HG03439 (cell line): ENCODE measurements around the gene PLCD1.

Experiments
- ATAC-seq: cut with Tn5 transposase; IDR thresholded peaks from one replicate; pipeline ENCODE4 v1.9.1; 2021; ENCODE audit warnings: mild to moderate bottlenecking, moderate library complexity; ENCODE audit not compliant: unreplicated experiment

PLCD1 gene

DNA sequence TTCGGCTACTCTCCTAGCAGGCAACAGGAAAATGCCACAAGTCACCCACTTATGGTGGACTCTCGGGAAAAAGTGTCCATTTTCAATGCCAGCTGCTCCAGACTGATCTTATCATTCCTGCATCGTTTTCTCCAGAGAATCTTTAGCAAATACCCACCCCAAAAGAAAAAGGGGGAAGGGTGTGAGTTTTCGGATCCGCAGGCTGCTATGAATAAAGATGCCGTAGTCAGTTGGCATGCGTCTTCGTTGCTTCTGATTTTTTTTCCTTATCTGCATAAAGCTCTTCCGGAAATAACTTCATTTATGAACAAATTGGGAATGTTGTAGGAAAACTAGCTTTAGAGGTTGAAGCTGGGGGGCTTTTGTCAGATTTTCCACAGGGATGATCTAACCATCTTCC is 61.2 kb downstream of the PLCD1 start:
- ATAC-seq, result no peak

- no peak for ATAC-seq
Observed at GRCh38 chr3:37967260-37967881, 62.1 kb downstream of the PLCD1 start.

DNA sequence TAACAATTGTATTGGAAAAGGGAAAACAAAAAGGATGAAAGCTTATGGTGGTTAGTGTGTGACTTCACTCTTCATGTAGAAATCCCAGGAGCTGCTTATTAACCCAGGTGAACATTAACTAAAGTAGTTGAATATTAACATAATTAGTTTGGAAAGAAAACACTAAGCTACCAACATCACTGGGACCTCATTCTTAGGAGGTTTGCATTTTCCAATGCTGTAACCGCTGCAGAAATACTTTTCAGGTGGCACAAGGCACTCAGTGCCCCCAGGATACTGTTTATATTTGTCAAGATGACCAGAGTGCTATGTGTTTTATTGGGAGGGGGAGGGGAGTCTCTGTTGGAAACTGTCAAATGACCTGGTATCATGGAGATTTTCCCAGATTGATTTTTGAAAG is 64.7 kb downstream of the PLCD1 start:
- ATAC-seq, result no peak

DNA sequence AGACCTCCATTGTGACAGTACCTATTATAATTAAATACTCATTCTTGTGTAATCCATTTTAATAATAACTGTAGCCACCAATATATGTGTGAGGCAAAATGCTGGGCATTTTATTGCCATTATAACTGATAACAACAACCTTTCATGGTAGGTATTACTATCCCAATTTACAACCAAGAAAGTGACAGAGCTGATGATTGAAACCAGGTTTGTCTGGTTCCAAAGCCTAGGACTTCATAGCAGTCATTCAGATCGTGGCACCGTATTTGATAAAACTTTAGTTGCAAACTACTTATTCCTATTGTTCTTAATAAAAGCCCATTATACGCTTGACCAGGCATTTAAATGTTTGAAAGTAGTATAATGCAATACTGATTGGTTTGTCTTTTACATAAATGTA is 65.3 kb downstream of the PLCD1 start:
- ATAC-seq, result no peak

GRCh38 chr3:37963635-37964034 is 65.8 kb downstream of the PLCD1 start:
- no peak for ATAC-seq

GRCh38 chr3:37963016-37963415 is 66.4 kb downstream of the PLCD1 start:
- no peak for ATAC-seq

DNA sequence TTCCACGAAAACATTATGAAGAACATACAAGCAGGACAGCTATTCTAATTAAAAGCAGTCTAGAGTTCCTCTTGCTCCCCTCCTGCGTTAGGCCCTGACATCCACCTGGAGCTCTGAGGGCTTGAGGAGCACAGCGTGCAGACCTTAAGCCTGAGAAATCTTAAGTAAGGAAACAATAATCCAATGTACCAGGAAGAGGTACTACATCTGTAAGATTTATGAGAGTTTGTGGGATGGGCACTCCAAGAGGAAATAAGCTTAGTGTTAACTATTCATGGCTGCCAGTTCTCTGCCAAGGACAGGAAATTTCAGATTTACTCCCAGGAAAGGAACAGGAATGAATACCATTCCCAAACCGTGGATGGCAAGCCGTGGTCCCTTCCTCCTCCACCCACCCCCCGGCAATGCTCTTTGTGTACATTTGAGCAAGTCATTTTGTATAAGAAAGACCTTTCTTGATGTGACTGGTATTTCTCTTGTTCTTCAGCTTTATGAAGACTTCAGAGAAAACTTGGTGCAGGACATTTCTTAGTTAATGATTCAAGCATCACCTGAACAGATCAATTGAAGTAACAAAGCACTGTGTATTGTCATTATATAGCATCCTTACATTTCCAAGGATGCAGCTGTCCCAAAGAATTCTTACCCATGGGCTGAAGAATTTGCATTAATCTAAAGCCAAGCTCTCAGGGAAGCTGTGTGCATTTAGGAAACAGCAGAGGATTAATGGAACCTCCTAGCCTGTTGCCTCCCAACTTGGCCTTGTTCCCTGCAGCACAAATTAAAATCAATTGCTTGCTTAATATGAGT is 67.6 kb downstream of the PLCD1 start:
- ATAC-seq, result no peak

DNA sequence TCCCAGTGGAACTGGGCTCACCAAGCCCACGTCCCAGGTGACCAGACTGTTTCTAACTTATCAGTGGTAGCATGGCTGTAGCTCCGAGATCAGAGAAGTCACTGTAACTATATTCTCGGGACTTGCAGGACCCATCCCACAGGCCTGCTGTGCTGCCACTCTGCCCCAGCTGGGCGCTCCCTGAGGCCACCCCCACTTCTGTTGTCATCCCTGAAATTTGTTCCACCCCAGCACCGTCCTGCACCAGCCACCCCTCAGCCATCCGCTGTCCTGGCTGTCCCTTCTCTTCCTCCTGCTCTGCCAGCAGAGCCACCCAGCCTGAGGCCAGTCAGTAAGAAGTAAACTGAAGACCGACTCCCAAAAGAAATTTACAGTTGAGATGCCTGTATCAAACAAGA is 71.9 kb downstream of the PLCD1 start:
- ATAC-seq, result no peak
